ENCODE data around the gene KRTAP5-1.
A peak's percentile ranks its signal among the peaks of the same experiment; 100 is the strongest.

Gene KRTAP5-1

DNA sequence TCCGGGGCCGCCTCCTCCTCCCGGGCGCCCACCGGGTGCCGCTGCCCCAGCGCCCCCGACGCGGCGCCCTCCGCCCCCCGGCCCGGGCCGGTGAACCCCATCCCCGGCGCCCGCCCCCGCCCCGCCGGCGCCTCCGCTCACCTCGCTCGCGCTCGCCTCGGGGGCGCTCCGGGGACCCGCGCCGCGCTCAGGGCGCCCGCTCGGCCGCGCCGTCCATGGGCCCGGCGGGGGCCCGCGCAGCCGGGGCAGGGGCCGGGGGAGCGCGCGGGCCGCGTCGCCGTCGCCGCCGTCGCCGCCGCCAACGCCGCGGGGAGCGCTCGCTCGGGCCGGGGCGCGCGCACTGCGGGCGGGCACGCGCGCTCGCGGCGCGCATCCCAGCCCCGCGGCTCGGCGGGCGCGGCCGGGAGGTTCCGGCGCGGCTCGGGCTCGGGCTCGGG, 13.3 kb downstream of the KRTAP5-1 start:
- no peak for DNase-seq (ENCODE audit: low spot score)

DNA sequence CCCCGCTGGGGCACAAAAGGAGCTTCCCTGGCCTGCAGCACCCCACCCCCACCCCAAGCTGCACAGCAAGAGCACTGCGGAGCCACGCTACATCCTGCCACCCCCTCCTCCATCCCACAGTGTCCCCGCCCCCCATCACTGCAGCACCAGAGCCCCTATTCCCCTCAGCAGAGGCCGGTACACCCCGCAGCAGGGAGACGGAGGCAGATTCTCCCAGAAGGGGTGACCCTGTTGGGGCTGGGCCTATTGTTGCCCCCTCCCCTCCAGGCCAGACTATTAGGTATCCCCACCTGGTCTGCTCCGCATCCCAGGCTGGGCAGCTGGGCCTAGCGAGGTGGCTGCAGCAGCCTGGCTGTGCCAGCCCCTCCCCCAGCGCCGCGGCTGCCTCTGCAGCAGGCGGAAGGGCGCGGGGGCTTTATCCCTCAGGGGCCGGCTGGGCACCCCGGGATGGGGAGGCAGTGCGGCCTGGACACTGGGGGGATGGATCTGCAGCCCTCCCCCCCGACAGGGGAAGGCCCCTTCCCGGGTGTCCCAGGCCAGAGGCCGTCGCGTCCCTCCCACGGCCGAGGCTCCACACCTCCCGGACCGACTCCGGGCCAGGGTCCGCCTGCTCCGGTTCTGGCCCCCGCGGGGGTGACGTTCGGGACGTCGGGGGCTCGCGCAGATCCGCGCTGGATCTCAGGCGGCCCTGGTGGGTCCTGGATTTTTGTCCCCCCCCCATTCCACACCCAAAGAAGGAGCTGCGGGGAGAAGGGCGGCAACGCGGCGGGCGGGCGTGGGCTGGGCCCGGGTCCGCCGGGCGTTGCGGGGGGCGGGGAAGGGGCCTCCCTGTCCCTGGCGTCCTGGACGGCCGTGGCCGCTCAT, 14.0 kb downstream of the KRTAP5-1 start:
- DNase-seq (ENCODE audit: low spot score) = no peak

GRCh38 chr11:1570531-1570895, 14.6 kb downstream of the KRTAP5-1 start:
- no peak for DNase-seq (ENCODE audit: low spot score)

DNA sequence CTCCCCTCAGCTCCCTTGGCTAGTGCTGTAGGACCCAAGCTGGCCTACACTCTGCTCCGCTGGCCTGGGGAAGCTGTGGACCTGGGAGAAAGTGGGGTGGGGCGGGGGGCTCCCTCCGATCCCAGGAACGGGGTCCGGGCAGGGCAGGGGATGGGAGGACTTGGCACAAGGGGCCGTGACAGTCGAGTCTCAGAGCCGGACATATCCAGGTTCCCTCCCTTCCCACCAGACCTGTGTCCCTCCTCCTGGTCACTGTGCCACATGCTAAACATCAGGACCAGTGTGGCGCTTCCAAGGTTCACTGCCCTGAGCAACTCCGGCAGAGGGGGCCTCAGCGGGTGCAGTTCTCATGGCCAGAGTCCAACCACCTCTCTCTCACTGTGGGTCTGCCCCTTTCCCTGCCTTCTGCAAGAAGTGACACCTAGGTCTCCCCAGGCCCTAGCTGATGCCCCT, 15.1 kb downstream of the KRTAP5-1 start:
- DNase-seq (ENCODE audit: low spot score) = no peak

DNA sequence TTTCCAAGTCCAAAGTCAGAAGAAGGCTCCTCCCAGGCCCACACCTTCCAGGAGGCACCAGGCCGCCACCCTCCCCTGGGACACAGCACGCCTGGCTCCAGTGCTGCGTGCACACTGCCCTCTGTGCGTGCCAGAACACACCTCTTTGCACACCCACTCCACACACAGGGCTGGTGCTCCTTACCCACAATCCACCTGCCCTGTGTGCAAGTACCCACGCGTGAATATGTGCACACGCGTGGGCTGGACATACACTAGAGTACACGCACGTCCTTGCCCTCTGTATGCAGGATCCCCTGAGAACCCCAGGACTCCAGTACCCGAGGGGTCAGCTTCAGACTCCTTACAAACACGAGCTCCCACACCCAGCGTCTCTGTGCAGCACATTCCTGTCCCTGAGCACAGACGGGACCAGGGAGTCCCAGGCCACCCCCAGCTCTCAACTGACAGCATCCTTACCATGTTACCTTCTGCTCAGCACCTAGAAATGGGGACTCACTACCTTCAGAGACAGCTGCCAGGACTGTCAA, 15.8 kb downstream of the KRTAP5-1 start:
- DNase-seq (ENCODE audit: low spot score) = no peak

GRCh38 chr11:1568441-1568911, 16.6 kb downstream of the KRTAP5-1 start:
- no peak for DNase-seq (ENCODE audit: low spot score)

DNA sequence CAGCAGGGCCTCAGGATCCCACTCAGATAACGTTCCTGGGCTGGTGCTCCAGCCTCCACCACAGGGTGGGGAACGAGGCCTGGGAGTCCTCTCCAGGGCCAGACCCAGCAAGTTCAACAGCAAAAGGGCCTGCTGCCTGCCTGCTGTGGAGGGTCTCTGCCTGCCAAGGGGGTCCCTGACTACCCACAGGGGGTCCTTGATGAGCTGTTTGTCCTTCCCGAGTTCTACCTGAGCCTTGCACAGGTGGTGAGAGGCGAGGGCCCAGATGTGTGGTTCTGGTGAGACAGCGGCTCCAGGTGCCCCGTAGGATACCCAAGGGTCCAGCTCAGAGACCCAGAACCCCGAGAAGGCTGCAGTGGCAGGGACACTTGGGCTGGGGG, 17.4 kb downstream of the KRTAP5-1 start:
- no peak for DNase-seq (ENCODE audit: low spot score)

DNA sequence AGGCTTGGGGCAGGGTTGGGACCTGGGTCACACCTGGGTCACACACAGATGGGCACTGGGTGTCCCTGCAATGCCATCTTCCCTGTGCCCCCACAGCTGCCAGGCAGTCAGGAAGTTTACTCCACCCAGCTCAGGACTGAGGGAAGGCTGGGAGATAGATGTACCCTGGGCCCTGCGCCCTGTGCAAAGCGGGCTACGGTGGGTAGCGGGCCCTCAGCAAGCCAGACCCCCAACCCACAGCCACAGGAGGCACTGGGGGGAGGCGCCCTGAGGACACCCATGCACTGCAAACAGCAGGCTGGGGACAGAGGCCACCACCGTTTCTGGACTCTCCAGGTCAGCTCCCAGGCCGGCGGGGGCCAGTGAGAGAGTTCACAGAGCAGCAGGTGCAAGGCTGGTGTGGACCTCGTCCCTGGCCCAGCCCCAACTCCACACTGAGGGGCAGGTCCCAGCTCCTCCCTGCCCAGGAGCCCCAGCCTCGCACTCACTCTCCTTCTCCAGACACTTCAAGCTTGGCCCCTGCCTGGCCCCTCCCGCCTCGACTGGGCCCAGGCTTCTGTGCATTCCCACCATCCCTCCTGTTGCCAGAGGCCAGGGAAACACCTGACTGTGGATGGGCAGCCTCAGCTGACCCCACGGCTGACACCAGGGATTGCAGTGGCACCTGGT, 17.9 kb downstream of the KRTAP5-1 start:
- DNase-seq (ENCODE audit: low spot score) = no peak

DNA sequence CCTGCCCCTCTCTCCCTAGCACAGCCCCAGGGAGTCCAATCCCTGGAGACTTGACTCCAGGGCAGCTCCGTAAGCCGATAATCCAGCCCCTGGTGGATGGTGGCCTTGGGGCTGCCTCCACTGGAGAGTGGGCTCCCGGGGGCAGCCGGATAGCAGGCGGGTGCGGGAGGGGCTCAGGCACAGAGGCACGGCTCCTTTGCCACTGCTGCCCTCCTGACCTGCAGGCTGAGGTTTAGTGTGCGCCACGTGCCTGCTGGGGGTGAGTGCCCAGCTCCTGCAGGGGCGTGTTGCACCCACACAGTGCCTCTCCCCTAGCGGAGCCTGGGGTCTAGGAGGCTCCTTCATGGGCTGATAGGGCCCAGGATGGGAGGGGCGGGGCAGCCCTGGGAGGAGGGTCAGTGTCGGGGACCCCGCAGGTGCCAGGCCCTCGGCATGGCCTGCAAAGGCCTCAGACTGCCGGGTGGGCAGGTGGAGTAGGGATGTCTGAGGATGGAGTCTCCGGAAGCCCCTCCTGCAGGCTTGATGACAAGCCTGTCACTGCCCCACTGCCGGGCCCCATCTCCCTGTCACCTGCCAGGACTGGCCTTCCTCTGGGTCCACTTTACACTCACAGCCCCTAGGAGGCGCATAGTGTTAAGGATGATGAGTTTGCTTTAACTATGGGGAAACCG, 18.6 kb downstream of the KRTAP5-1 start:
- DNase-seq (ENCODE audit: low spot score) = no peak

GRCh38 chr11:1565904-1566247, 19.2 kb downstream of the KRTAP5-1 start:
- DNase-seq (ENCODE audit: low spot score) = no peak

DNA sequence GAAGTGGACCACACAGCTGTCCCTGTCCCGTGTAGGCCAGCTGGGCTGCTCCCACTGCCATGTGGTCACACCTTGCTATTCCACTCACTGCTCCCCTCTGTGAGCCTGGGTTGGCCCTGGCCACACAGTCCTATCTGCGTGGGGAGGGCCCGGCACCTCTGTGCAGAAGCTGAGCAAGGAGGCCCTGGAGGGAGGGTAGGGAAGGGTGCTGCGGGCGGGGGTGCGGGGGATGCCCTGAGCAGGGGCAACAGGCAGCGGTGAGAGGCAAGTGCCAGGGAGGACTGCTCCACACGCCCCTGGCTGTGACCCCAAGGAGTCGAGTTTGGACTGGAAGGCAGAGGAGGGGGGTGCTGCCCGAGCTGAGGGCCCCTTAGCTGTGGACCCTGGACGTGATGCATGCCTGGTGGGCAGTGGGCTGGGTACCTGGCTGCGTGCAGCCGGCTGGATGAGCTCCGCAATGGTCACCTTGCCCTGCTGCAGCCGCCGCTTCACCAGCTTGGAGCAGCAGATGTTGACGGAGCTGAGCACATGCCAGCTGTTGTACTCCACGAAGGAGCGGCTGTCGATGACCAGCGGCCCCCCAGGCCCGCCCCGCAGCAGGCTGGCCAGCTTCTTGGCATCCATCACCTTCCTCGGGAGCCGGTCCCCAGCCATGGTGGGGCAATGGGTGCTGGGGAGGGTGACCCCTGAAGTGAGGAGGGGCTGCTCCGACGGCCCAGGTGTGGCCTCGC, 19.7 kb downstream of the KRTAP5-1 start:
- DNase-seq (ENCODE audit: low spot score) = no peak

DNA sequence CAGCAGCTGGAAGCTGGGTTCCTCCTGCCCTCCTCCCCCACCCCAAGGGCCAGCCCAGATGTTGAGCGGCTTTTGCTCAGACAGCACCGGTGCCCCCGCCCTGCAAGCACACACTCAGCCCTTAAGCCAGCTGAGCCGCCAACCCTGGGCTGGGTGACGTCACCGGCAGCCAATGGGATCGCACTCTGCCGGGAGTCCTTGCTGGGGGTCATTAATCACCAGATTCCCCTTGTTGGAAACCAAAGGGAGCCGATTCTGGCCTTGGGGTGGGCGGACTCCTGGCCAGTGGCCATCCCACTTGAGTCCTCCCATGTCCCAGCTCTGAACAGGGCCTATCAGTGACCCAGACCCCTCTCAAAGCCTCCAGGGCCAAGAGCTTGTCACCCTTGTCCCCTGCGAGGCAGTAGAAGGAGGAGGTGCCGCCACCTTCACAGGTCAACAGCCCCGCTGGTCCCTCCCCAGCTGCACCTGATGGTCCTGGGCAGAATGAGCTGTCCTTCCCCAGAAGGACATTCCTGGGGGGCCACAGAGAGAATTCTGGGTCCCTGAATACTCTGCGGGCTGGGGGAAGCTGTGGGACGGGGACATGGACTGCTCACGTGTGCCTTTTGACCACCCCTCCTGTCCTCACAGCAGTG, 20.4 kb downstream of the KRTAP5-1 start:
- DNase-seq (ENCODE audit: low spot score) = peak; percentile 90

- no peak for DNase-seq (ENCODE audit: low spot score)
These were observed 21.2 kb downstream of the KRTAP5-1 start for GRCh38 chr11:1563697-1564534.

DNA sequence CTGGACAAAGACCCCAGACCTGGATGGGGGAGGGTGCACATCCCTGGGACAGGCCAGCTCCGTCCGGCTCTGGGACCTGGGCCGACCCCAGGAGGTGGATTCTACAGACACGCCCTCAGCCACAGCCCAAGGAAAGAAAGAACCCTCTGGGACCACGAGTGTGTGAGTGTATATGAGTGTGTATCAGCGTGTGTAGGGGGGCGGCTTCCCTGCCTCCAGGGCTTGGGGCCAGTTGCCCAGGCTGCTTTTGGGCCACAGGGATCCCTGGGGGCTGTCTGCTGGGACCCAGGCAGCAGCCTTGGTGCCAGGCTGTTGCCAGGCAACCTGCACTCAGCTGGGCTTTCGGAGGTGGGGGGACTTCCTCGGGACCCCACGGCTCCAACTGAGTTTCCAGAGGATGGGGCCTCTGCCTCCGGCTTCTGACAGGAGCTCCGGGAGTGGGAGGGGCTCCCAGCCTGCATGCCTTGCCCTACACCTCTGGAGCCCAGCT, 21.9 kb downstream of the KRTAP5-1 start:
- DNase-seq (ENCODE audit: low spot score) = no peak

GRCh38 chr11:1562469-1563148, 22.5 kb downstream of the KRTAP5-1 start:
- no peak for DNase-seq (ENCODE audit: low spot score)

- DNase-seq (ENCODE audit: low spot score) = no peak
These were observed 23.1 kb downstream of the KRTAP5-1 start for GRCh38 chr11:1561955-1562354.

- no peak for DNase-seq (ENCODE audit: low spot score)
These were observed 23.8 kb downstream of the KRTAP5-1 start for GRCh38 chr11:1561266-1561665.

DNA sequence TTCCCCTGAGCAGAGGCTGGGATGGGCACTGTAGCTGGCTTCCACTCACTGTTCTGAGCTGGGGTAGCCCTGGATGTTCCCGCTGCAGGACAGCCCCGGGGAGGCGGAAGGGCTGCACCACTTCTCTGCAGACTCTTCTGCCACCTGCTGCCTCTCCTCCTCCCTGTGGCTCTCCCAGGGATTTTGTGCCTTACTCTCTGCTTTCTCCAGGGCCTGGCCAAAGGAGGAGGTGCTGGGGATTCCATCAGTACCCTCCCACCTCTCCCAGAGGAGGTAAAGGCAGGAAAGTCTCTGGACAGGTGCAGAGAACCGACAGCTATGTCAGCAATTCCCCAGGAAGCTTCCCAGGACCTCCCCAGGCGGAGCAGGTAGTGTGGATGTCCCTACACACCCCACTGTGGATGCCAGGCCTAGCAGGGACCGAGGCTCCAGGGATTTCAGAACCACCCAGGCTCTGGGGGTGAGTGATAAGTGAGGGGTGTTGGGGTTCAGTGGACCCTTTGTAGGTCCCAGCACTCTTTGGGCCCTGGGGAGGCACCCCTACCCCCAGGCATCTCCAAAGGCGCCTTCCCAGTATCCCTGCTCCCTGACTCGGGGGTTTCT, 24.3 kb downstream of the KRTAP5-1 start:
- DNase-seq (ENCODE audit: low spot score) = no peak

GRCh38 chr11:1560002-1560648, 25.0 kb downstream of the KRTAP5-1 start:
- DNase-seq (ENCODE audit: low spot score) = no peak
